Suppressor macrophage (primary cell): Measurements from ENCODE around the gene RGS1.

Experiments
- DNase-seq, 4 experiments: peaks; one replicate each; pipeline ENCODE4 v3.0.0-alpha.2; 2020 to 2022
- total RNA-seq, 17 experiments: gene quantifications; one replicate each; lab custom pipeline; 2026; ENCODE audit warnings: mixed read lengths in 6 of 17, inconsistent platforms in 3 of 17; lab: John Stamatoyannopoulos, UW

RGS1 gene, protein sequence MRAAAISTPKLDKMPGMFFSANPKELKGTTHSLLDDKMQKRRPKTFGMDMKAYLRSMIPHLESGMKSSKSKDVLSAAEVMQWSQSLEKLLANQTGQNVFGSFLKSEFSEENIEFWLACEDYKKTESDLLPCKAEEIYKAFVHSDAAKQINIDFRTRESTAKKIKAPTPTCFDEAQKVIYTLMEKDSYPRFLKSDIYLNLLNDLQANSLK
- 25.0 to 454 (median 120) reads per million in 17 experiments for total RNA-seq

DNA sequence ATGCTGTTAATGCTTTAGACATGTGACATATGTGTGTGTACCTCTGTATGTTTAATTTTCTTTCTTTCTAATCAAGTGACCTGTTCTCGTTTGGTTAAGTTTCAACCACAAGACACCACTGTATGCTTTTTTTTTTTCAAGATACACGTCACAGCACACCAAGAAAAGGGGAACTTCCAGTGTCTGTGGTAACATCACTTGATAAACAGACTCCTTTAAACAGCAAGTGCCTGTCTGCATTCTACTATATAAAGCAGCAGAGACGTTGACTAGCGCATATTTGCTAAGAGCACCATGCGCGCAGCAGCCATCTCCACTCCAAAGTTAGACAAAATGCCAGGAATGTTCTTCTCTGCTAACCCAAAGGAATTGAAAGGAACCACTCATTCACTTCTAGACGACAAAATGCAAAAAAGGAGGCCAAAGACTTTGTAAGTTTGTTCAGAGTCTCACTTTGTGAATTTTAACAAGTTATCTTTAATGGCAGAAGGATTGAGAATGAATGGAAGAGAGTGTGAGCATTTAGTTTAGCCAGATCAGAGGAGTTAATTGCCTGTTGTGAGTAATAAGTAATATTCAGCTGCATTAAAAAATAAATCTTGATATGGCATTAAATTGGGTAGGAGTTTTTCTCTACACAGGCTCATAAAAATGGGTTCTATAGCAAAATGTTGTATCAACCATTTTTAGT is at the start of gene RGS1:
RGS1 (plus strand) TSS at position 275 of the 691 bp plus-strand sequence; CDS start at position 295, 20 bp downstream.
- DNase-seq, result peak; percentile 87 to 97 (median 94)

DNA sequence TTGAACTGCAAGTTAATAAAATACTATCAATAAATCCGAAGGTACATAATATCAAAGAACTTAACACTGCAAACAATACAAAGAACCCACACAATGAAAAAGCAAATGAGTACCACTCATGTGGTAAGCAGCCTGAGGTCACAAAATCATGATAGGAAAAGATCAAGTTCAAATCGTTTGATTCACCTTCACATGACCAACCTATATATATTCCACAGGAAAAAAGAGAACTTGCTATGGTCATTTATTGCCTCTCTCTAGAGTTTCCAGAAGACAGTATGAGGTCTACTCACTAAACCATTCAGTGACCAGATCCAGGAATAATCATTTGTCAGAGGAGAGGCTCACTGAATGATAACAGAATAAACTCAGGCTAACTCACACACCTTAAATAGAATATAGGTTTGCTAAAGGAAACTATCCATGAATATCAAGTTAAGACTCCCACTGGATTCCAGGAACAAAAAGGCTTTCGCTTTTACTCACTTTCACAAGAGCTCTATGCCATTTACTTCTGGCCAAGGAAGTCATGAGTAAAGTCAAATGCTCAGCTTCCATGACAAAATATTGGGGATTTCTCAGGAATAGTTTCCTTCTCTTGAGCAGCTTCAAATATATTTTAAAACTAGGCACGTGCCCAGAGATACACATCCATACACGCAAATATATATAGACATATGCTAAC is 48.3 kb upstream of the RGS1 start:
- peak in 2 of 4 experiments; percentile 51 to 71 for DNase-seq

DNA sequence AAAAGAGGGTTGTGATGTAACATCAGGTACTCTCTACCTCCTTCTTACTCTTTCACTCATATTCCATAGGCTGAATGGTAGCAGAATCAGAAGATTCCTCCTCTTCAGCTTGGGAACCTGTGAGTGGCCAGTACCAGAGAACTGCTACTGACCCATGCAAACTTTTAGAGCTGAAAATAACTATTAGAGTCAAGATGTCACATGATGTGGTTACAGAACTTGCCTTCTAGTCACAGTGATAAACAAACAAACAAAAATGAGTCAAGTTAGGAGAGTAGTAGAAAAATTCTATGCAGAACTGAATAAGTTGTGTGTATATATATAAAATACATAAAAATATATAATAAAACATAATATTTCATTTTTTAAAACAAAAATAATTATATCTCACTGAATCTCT is 47.6 kb upstream of the RGS1 start:
- peak in 3 of 4 experiments; percentile 22 to 68 (median 61) for DNase-seq

DNA sequence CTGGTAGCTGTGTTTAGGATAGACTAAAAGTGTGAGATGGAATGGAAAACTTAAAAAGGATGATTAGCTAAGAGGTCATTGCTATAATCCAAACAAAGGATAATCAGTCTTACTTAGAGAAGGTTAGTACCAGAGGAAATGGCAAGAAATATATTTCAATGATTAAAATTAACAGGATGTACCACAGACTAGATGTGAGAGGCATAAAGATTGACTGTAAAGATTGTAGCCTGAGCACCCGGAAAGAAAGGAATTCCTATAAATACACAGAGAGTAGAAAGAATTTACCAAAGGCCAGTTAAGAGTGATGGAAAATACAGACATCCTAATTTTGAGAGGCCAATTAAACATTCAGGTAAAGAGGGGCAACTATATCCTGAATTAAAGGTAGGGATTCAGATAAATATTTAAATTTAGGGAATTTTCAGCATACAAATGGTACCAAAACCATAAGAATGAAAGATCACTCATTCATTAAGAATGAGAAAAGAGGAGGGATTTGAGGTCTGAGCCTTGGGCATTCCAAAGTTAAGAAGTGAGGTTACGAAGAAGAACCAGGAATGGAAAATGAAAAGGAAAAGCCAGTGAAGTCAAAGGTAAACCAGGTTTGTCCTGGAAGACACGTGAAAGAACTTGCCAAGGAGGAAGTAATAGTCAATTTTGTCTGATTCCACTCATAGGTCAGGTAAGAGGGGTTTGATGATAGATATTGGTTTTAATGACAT is 46.4 kb upstream of the RGS1 start:
- DNase-seq, result no peak

DNA sequence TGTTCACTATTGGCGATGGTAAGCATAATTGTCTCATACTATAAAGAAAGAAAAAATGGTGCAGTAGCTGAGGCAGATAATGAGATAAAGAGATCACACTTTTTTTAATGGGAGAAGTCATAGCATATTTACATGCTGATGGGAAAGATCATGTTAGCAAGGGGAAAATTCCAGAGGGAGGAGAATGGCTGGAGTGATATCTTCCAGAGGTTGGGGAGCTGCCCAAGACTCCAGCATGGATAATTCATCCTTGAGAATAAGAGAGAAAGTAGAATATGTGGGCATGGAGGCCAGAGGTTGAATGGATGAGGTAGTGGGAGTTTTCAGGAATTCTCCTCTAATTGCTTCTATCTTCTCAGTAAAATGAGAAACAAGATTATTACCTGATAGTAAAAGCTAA is 45.8 kb upstream of the RGS1 start:
- no peak for DNase-seq

DNA sequence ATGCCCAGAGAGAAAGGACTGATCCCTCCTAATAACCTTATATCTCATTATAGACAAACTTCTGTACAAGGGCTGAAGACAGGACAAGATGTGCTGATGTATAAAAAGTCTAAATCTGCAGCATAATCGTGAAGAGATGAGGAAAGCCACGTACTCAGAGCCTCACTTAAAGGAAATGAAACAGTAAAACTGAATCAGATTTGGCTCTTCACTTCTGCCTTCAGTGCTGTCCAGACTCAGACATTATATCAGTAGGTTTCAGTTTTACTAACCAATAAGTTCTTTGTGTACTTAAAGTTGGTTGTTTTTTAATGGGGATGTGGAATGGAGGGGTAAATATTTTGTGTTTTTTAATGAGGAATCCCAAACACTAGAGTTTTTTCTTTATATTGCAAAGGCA is 45.3 kb upstream of the RGS1 start:
- peak; percentile 57 to 87 (median 76) for DNase-seq

DNA sequence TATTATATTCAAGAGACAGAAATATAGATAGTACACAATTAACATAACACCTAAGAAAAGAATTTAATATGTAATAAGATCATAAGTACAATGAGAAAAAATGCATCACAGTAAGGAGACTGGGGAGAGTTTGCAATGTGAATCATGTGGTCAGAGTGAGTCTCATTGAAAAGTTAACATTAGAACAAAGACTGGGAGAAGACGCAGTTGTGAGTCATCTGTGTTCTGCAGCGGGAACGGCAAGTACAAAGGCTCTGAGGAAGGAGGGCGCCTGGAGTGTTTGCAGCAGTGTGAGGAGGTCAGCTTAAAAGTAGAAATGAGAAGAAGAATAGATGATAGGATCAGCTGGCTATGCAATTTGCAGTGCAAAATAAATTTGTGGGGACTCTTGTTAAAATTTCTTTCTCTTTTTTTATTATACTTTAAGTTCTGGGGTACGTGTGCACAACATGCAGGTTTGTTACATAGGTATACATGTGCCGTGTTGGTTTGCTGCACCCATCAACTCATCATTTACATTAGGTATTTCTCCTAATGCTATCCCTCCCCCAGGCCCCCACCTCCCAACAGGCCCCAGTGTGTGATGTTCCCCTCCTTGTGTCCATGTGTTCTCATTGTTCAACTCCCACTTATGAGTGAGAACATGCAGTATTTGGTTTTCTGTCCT is 44.4 kb upstream of the RGS1 start:
- DNase-seq, result peak; percentile 83 to 92 (median 86)

DNA sequence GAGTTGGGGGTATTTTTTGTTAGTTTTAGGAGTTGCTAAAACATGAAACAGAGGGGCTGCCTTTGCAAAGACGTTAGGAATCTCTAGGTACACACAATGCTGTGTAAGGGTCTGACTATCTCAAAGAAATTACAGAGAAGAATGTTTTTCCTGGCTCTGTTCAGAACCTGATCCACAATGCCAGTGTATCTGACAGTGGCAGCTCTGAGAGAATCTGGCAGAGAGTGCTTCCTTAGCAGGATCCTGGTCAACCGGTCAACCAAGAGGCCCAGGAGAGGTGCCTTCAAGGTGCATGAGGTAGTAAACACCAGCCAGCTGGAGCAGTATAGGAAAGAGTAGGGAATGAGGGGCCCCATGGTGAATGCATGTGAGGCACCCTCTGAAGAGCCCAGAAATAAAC is 40.9 kb upstream of the RGS1 start:
- DNase-seq, result no peak

DNA sequence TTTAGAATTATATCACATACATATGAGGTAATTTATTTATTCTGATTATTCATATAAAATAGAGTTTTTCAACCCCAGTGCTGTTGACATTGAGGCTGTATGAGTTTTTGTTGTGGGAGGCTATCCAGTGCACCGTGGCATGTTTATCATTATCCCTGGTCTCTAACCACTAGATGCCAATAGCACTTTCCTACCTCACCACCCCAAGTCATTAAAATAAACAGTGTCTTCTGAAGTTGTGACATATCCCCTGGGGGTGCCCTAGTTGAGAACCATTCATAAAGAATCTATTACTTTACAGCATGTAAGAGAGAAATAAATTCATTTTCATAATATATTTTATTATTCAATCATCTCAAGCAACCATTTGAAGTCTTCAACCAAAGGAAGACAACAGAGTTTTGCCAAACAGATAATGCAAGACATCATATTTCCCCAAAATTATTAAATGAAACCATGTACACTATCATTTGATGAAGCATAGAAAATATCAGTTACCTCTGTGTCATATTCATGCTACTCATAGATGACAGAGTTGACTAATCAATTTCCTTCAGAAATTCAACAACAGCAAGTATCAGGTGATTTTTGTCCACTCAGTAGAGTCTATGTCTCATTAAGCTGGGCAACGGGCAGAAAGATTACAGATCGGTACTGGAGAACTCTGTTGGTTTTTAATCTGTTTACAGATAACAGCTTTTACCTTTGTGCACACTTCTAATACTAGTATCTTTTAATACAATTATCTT is 39.5 kb upstream of the RGS1 start:
- DNase-seq, result no peak

DNA sequence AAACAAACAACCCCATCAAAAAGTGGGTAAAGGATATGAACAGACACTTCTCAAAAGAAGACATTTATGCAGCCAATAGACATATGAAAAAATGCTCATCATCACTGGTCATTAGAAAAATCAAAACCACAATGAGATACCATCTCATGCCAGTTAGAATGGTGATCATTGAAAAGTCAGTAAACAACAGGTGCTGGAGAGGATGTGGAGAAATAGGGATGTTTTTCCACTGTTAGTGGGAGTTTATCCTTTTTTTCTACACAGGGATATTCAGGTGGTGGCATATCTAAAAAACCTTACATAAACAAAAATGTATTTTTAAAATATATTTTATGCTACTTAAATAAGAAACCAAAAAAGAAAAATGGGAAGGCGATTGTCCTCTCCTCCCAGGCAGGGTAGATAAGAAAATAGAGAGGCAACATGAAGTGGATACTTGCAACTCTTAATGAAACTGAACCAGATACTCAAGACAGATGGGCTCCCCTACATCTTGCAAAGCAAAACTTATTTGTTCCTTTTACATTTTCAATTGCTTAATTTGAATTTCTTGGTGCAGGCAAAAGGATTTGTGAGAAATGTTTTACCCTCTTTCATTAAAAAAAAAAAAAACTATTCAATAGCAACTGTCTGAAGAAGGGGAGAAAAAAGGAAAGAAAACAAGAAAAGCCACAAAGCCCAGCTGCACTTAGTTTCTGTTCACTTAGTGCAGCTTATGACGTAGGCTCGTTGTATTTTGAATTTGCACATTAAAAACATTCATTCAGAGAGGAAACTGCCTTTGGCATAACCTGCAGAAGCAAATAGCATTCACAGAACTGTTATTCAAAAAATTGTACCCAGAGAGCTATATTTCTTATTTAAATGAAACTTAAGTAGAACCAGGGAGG is 36.9 kb upstream of the RGS1 start:
- peak in 2 of 4 experiments; percentile 36 to 48 for DNase-seq

DNA sequence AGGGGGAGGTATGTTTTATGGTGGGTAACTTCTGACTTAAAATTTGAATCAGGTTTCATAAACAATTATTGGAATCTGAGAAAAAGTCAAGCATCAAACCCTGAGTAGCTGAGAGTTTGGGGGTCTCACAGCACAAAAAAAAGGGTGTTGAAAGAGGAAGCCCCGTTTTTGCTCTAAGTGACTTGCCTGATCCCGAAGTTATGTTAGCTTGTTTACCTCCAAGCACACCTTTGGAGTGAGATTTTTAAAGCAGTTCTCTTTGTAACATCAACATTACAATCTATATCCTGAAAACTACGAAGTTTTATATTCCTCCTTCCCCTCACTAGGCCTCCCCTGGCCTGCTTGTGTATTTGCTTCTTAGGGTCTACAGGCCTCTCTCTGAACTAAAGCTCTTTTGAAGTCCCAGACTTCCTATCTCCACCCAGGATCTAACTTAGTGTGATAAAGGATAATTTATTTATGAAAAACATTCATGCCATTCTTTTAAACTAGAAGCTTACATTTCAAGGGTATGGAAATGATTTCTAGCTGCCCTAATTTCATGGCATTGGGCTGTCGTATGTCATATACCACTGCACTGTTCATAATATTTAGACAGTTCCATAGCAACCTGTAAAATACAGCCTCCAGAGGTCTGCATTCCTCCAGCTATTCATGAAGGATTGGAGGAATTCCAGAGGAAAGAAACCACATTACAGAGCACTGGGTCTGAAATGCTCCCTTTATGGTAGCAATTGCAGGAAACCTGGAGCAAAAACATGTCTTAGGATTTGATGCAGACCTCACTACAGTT is 36.1 kb upstream of the RGS1 start:
- no peak for DNase-seq

DNA sequence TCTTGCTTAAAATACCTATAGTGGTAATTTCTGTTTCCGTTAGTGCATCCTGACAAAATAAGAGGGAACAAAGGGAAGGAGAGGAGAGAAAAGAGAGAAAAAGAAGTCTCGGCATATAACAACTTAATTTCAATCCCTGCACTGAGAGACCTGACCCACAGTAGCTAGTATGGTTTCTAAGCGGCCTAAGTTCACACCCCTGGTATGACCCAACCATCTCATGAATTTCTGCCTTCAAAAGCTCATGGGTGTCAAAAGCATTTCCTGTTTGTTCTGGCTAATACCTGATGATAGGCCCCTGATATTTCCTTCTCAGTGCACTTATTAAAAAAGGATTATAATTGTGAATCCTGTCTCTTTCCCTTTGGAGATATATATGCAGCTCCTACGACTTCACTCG is 32.1 kb upstream of the RGS1 start:
- DNase-seq, result no peak

DNA sequence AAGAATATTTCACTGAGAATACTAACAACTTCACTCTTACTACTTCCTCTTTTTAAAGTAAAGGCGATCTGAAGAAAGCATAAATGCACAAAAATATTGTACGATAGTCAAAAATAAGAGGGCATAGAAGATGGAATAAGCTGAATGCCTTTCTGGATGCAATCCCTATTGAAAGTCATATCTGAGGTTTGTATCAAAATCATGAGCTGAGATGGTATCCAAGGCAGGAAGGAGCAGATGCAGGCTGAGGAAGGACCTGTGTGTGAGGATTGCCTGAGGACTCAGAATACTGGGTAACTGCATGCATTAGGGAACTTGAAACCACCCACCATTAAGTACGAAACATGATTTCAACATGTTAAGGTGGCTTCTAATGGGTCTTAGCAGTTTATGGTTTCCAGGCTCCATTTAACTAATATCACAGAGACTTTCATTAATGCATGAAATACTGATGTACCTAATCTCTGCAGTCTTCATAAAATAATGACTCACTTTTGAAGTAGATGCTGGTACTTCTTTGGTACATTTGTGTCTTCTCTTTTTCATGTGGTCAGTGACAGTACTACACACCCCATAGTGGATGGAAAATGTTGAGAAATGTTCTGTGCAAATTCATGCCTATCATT is 29.6 kb upstream of the RGS1 start:
- peak; percentile 65 to 79 (median 72) for DNase-seq

DNA sequence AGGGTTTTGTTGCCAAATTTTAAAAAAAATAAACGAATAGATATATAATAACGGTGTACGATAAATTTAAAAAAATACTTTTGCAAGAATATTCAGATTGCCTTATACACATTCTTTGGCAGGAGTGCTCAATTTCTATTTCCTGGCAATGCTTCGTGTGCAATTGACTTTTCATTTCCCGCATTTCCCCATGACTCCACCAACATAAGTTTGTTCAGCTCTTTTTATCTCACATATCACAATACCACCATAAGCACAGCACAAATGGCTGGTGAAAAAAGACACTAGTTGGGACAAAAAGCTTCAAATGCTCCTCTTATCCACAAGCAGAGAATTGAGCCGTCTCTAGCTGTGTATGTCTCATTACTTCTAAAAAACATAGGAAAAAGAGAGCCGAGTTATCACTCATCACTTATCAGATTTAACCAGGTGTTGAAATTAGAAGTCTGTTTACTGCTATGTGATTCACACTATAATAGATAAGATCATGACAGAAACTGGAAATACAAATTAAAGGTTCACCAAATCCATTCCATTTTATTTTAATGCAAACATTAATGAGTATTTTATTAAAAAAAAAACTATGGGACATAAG is 28.9 kb upstream of the RGS1 start:
- DNase-seq, result no peak

DNA sequence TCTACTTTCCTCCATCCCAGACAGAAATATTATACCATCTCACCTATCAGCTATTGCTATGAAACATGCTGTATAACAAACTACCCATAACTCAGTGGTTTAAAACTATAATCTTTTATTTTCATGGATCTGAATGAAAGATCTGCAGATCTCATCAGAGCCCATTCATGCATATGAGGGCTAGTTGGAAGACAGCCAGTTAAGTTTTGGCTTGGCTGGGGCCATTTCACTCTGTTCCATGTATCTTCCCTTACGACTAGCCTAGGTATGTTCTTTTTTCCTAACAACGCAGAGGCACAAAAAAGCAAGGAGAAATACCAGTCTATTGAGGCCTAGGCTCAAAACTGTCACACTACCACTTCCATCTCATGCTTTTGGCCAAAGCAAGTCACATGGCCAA is 28.1 kb upstream of the RGS1 start:
- DNase-seq, result no peak

DNA sequence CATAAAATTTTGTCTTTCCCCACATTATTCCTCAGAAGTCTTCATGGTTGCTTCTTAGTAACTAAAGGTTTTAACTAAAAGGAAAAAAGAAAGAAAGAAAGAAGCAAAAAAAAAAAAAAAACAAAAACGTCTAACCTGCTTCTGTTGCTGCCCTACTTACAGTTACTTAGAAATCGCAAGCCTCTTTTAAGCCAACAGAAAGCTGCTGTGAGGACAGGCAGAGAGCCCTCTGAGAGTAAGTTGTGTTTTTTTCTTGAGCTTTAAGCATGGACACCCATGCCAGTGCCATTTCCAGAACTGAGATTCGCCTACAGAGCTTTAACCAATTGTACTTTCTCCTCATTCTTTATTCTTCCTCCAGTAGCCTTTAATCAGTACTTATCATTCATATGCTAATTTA is 25.6 kb upstream of the RGS1 start:
- no peak for DNase-seq

DNA sequence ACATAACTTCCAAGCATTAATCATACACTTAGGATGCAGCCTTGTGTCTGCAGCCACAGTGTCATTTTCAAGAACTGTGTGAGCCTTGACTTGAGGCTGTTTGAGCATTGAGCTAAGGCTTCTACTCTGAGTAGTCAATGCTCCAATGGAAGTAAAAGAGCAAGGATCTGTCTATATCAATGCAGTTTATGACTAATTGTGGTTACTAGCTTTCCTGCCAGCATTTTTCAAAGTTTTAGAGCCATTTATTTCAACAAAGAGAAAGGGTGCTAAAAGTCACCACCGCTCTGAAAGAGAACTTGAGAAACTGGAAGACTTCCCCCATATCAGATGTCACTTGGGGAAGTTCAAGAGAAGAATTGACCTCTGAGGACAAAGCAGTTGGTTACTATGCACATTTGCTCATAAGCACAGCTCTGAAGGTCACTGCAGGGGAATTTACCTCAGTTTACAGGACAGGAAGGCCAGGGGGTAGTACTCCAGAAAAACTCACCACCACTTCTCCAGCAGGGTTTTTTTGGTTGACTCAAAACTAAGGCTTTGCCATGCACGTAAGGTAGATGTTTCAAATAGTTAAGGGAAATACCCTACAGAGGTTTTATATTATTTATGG is 24.5 kb upstream of the RGS1 start:
- DNase-seq, result peak; percentile 72 to 95 (median 84)

DNA sequence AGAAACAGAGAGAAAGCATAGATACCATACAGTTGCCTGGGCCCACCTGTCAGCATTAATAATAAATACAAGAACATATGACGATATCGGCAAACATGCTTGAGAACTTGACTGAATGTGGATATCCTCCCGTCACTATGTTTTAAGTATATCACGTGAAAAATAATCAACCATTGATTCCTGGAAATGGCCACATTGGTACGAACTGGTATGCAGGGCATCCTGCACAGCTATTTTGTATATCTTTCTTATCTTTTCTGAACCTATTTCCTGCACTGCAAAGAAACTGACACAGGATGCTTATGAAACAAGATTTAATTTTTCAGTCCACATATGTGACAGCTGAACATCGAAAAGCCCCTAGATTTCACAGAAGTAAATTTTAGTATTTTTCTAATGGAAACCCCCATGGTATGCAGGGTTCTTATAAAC is 22.8 kb upstream of the RGS1 start:
- no peak for DNase-seq
